Liver (tissue), 3 donors: ENCODE measurements around the gene SH2D6.

Experiments used
- EGR1 ChIP-seq, 2 donors: IDR thresholded peaks; 2 replicates each; pipeline ENCODE4 v1.6.1; 2016 to 2018; ENCODE audit warnings: antibody characterized with exemption in 2 of 2, low read depth in 2 of 2
- HNF4G ChIP-seq: IDR thresholded peaks from 2 replicates; pipeline ENCODE4 v1.6.1; 2016; ENCODE audit warnings: antibody characterized with exemption
- JUND ChIP-seq, 2 donors: IDR thresholded peaks; 2 replicates each; pipeline ENCODE4 v1.6.1; 2016; ENCODE audit warnings: antibody characterized with exemption in 2 of 2
- MAX ChIP-seq: IDR thresholded peaks from 2 replicates; pipeline ENCODE4 v1.6.1; 2016; ENCODE audit warnings: antibody characterized with exemption
- NR2F2 ChIP-seq: IDR thresholded peaks from 2 replicates; pipeline ENCODE4 v1.6.1; 2016; ENCODE audit warnings: antibody characterized with exemption
- RAD21 ChIP-seq, 2 donors: IDR thresholded peaks; 2 replicates each; pipeline ENCODE4 v1.6.1; 2016; ENCODE audit warnings: antibody characterized with exemption in 2 of 2, mild to moderate bottlenecking in 2 of 2
- REST ChIP-seq: IDR thresholded peaks from 2 replicates; pipeline ENCODE4 v1.6.1; 2016; ENCODE audit warnings: antibody characterized with exemption, mild to moderate bottlenecking
- RXRA ChIP-seq, 2 donors: IDR thresholded peaks; 2 replicates each; pipeline ENCODE4 v1.6.1; 2017 to 2018; ENCODE audit warnings: antibody characterized with exemption in 2 of 2, mild to moderate bottlenecking in 1 of 2
- TAF1 ChIP-seq: conservative IDR thresholded peaks from 2 replicates; pipeline ENCODE4 v1.6.1; 2016; ENCODE audit warnings: antibody characterized with exemption, mild to moderate bottlenecking
- YY1 ChIP-seq: IDR thresholded peaks from 2 replicates; pipeline ENCODE4 v1.6.1; 2016; ENCODE audit warnings: antibody characterized with exemption, mild to moderate bottlenecking
- ZBTB33 ChIP-seq: IDR thresholded peaks from 2 replicates; pipeline ENCODE4 v1.6.1; 2016; ENCODE audit warnings: antibody characterized with exemption
- TF ChIP-seq, protein P1 (sequence below): fragments of 150-350 bp; IDR thresholded peaks from 2 replicates; pipeline ENCODE4 v1.5.1; 2017; ENCODE audit warnings: improper control_type of control experiment, low read depth, low read length; ENCODE audit not compliant: missing input control
- TF ChIP-seq, protein P2 (sequence below): IDR thresholded peaks from 2 replicates; pipeline ENCODE4 v1.6.1; 2016; ENCODE audit warnings: antibody characterized with exemption
- donor health status: healthy.
- donor health status: healthy.

GRCh38 chr2:85472261-85472660 is 53.7 kb downstream of the SH2D6 start:
- TF ChIP-seq, protein P1, sequence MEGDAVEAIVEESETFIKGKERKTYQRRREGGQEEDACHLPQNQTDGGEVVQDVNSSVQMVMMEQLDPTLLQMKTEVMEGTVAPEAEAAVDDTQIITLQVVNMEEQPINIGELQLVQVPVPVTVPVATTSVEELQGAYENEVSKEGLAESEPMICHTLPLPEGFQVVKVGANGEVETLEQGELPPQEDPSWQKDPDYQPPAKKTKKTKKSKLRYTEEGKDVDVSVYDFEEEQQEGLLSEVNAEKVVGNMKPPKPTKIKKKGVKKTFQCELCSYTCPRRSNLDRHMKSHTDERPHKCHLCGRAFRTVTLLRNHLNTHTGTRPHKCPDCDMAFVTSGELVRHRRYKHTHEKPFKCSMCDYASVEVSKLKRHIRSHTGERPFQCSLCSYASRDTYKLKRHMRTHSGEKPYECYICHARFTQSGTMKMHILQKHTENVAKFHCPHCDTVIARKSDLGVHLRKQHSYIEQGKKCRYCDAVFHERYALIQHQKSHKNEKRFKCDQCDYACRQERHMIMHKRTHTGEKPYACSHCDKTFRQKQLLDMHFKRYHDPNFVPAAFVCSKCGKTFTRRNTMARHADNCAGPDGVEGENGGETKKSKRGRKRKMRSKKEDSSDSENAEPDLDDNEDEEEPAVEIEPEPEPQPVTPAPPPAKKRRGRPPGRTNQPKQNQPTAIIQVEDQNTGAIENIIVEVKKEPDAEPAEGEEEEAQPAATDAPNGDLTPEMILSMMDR, result no peak
- TF ChIP-seq REST, result no peak
- no peak for TF ChIP-seq JUND (IDR thresholded peaks at IDR 0.05)
- TF ChIP-seq TAF1, result no peak
- no peak for TF ChIP-seq YY1
- no peak for TF ChIP-seq MAX
- no peak for TF ChIP-seq RAD21 (IDR thresholded peaks at IDR 0.05)
- TF ChIP-seq, protein P2, sequence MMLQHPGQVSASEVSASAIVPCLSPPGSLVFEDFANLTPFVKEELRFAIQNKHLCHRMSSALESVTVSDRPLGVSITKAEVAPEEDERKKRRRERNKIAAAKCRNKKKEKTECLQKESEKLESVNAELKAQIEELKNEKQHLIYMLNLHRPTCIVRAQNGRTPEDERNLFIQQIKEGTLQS, result no peak
- no peak for TF ChIP-seq HNF4G
- no peak for TF ChIP-seq RXRA (IDR thresholded peaks at IDR 0.05)
- TF ChIP-seq ZBTB33, result no peak
- no peak for TF ChIP-seq EGR1 (IDR thresholded peaks at IDR 0.05; ENCODE audit: low read depth in 2 of 2)
- TF ChIP-seq NR2F2, result no peak
